ENCODE results near the gene MTOR. TPM values are rescaled to one million over a fixed set of nuclear protein-coding genes. Genes with fewer than 3 reads are reported as not detected.

MTOR gene
- total and polyA plus RNA-seq, 10 of the 15 experiments (the other 5 are each of a cell fraction or from before 2014, with no cell fraction given) = 6.6 to 41.8 (median 29.8) TPM

GRCh38 chr1:11068600-11069473, 193.5 kb downstream of the MTOR start:
- ChIA-PET POLR2A (no interaction called here), RAD21 (ENCODE audit: unreplicated experiment) (no interaction called here), SMC1A (ENCODE audit: uncharacterized antibody, unreplicated experiment) (interaction anchor here (1.0 kb wide), 1 partner anchor 128 kb away, joined by 3 read pairs; no protein-coding TSS in a partner anchor), CTCF (interaction anchor here (6.3 kb wide), 1 partner anchor 31 kb away, joined by 57 read pairs; no protein-coding TSS in a partner anchor)
- H3K79me2 ChIP-seq (ENCODE audit: control insufficient read depth, insufficient read depth, low read length) = no peaks in the 10 kb centered on the region
- peaks cover 16% of the 10 kb centered on the region for H3K4me1 ChIP-seq (ENCODE audit: control insufficient read depth, insufficient read depth, low read length)
- intact Hi-C loops (cut with micrococcal nuclease; ENCODE audit: unreplicated experiment) = no loop called here
- ATAC-seq (no peak), DNase-seq (ENCODE audit: low read depth, low spot score) (no peak), FAIRE-seq (no peak)
- no peak overlapping the region for H3K4me2 ChIP-seq (ENCODE audit: control insufficient read depth, insufficient read depth)
- H3K4me3 ChIP-seq = no peak overlapping the region
- H3K9ac ChIP-seq (ENCODE audit: control insufficient read depth, insufficient read depth, low read length) = no peak overlapping the region
- H3K36me3 ChIP-seq (ENCODE audit: control insufficient read depth in 2 of 2, insufficient read depth in 2 of 2, low read length in 1 of 2) = peaks cover 34 to 38% of the 10 kb centered on the region in 2 experiments
- H3K27me3 ChIP-seq (replicated peaks in 1 of 2; ENCODE audit: control insufficient read depth in 2 of 2, insufficient read depth in 2 of 2, low read length in 1 of 2) = no peaks in the 10 kb centered on the region
- H3K9me3 ChIP-seq (replicated peaks; ENCODE audit: control insufficient read depth, insufficient read depth, low read length) = no peaks in the 10 kb centered on the region; the same call in 2 of the 3 replicates
- BruUV-seq (replicated peaks) = TSS peak; percentile 46
- in situ Hi-C loops (cut with MboI) = no loop called here
- no peaks in the 10 kb centered on the region for H4K20me1 ChIP-seq (ENCODE audit: control insufficient read depth, insufficient read depth)
- 98% methylated on average over 17 of the region's 17 CpGs for WGBS (ENCODE audit: insufficient coverage, insufficient replicate concordance, low lambda C conversion rate, missing lambda C conversion rate)
- no peak overlapping the region for H2AFZ ChIP-seq (ENCODE audit: control insufficient read depth, low read depth, low read length)
- H3K27ac ChIP-seq (ENCODE audit: control insufficient read depth, insufficient read depth) = no peak overlapping the region
- no peak for TF ChIP-seq HDGF (IDR thresholded peaks at IDR 0.05)
- TF ChIP-seq EZH2 (IDR thresholded peaks at IDR 0.05; ENCODE audit: borderline replicate concordance, control insufficient read depth, low read depth, low read length) = no peak
- no peak for TF ChIP-seq NFYB (IDR thresholded peaks at IDR 0.05; ENCODE audit: insufficient read depth, low read depth, low read length)
- no peak for TF ChIP-seq HDAC6 (IDR thresholded peaks at IDR 0.05; ENCODE audit: unreplicated experiment)
- TF ChIP-seq BMI1 (IDR thresholded peaks at IDR 0.05; ENCODE audit: borderline replicate concordance) = no peak
- no peak for TF ChIP-seq REST (IDR thresholded peaks at IDR 0.05; ENCODE audit: low read depth, low read length)
- no peak for TF ChIP-seq NBN (IDR thresholded peaks at IDR 0.05)
- no peak for TF ChIP-seq MTA3 (IDR thresholded peaks at IDR 0.05; ENCODE audit: borderline replicate concordance, low read length)
